Ishikawa (cell line): ENCODE measurements around the gene ASTN1.

Experiments
- CEBPB ChIP-seq: IDR thresholded peaks from 2 replicates; pipeline ENCODE4 v1.6.1; 2012
- CREB1 ChIP-seq: IDR thresholded peaks from 2 replicates; pipeline ENCODE4 v1.6.1; 2012; ENCODE audit warnings: low read depth
- EGR1 ChIP-seq: IDR thresholded peaks from 2 replicates; pipeline ENCODE4 v1.6.1; 2012
- EP300 ChIP-seq: IDR thresholded peaks from 2 replicates; pipeline ENCODE4 v1.6.1; 2012; ENCODE audit warnings: borderline replicate concordance
- FOXM1 ChIP-seq: IDR thresholded peaks from 2 replicates; pipeline ENCODE4 v1.6.1; 2012; ENCODE audit warnings: low read depth, borderline replicate concordance
- NFIC ChIP-seq: IDR thresholded peaks from 2 replicates; pipeline ENCODE4 v1.6.1; 2012
- RAD21 ChIP-seq: IDR thresholded peaks from 2 replicates; pipeline ENCODE4 v1.6.1; 2012; ENCODE audit warnings: low read depth
- TAF1 ChIP-seq: IDR thresholded peaks from 2 replicates; pipeline ENCODE4 v1.6.1; 2012; ENCODE audit warnings: low read depth, mild to moderate bottlenecking
- TCF12 ChIP-seq: IDR thresholded peaks from 2 replicates; pipeline ENCODE4 v1.6.1; 2012; ENCODE audit warnings: low read depth
- YY1 ChIP-seq: IDR thresholded peaks from 2 replicates; pipeline ENCODE4 v1.6.1; 2012; ENCODE audit warnings: low read depth
- ZBTB7A ChIP-seq: IDR thresholded peaks from 2 replicates; pipeline ENCODE4 v1.6.1; 2012; ENCODE audit warnings: low read depth
- TF ChIP-seq, protein P1 (sequence below): IDR thresholded peaks from 2 replicates; pipeline ENCODE4 v1.6.1; 2012; ENCODE audit warnings: low read depth, mild to moderate bottlenecking
- TF ChIP-seq, protein P2 (sequence below): IDR thresholded peaks from 2 replicates; pipeline ENCODE4 v1.6.1; 2012

DNA sequence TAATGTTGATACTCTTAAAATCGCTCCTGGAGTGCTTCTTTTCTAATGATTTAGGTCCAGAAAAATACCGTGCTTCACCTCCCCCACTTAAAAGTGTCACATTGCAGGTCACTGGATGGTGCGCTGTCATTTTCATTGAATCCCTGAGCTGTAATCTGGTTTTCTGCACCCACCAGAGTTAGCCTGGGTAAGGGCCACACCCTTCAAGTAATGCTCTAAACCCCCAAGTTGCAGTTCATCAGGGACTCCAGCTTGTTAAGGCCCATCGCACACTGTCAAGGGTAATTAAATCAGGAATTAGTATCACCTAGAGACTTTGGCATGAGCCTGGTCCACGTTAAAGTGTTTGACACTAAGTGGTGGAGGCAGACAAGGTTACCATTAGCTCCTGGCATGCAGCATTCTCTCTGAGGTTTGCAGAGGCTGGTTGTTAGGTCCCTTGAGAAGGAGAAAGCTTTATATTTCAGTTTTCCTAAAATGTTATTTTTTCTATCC lies 34.0 kb downstream of the ASTN1 start:
- no peak for TF ChIP-seq YY1
- TF ChIP-seq EGR1 = no peak
- TF ChIP-seq CEBPB = no peak
- TF ChIP-seq CREB1 = no peak
- TF ChIP-seq TCF12 = no peak
- TF ChIP-seq TAF1 = no peak
- no peak for TF ChIP-seq FOXM1
- no peak for TF ChIP-seq ZBTB7A
- TF ChIP-seq EP300 = no peak
- TF ChIP-seq NFIC = no peak
- TF ChIP-seq, protein P1, sequence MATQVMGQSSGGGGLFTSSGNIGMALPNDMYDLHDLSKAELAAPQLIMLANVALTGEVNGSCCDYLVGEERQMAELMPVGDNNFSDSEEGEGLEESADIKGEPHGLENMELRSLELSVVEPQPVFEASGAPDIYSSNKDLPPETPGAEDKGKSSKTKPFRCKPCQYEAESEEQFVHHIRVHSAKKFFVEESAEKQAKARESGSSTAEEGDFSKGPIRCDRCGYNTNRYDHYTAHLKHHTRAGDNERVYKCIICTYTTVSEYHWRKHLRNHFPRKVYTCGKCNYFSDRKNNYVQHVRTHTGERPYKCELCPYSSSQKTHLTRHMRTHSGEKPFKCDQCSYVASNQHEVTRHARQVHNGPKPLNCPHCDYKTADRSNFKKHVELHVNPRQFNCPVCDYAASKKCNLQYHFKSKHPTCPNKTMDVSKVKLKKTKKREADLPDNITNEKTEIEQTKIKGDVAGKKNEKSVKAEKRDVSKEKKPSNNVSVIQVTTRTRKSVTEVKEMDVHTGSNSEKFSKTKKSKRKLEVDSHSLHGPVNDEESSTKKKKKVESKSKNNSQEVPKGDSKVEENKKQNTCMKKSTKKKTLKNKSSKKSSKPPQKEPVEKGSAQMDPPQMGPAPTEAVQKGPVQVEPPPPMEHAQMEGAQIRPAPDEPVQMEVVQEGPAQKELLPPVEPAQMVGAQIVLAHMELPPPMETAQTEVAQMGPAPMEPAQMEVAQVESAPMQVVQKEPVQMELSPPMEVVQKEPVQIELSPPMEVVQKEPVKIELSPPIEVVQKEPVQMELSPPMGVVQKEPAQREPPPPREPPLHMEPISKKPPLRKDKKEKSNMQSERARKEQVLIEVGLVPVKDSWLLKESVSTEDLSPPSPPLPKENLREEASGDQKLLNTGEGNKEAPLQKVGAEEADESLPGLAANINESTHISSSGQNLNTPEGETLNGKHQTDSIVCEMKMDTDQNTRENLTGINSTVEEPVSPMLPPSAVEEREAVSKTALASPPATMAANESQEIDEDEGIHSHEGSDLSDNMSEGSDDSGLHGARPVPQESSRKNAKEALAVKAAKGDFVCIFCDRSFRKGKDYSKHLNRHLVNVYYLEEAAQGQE = no peak
- TF ChIP-seq, protein P2, sequence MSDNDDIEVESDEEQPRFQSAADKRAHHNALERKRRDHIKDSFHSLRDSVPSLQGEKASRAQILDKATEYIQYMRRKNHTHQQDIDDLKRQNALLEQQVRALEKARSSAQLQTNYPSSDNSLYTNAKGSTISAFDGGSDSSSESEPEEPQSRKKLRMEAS = no peak
- no peak for TF ChIP-seq RAD21
